GM12801 (cell line): ENCODE data around the gene DOCK1.

Source experiments
- TF ChIP-seq, protein P1 (sequence below): IDR thresholded peaks from one replicate; pipeline ENCODE4 v1.5.1; 2011; ENCODE audit warnings: control low read depth; ENCODE audit not compliant: insufficient read length; ENCODE audit errors: extremely low read depth

DOCK1 gene

DNA sequence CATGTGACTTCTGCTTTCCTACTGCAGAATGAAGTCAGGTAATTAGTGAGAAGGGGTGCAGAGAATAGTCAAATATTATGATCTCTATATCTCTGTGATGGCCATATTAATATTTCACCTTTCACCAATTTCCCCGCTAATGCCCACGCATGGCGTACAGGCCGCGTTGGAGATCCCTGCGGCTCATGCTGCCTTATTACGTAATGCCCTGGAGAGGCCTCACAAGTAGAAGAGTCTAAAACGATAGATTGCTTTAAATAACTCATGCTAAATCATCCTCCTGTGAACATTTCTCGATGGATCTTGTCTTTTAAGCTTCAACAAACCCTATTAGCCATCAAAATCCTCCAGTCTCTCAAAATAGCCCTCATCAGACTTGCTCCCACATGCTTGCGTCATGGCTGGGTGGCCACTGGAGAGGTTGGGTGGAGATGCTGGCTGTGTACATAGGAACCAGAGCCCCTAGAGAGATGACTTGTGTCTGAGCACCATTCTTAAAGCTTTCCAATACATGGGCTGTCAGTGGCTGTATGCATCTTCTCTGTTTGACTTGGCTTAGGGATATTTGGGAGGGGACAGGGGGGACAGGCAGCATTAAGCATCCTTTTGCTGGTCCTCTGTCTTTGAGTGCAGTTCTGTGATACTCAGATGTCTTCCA, 370.7 kb downstream of the DOCK1 start:
- TF ChIP-seq, protein P1, sequence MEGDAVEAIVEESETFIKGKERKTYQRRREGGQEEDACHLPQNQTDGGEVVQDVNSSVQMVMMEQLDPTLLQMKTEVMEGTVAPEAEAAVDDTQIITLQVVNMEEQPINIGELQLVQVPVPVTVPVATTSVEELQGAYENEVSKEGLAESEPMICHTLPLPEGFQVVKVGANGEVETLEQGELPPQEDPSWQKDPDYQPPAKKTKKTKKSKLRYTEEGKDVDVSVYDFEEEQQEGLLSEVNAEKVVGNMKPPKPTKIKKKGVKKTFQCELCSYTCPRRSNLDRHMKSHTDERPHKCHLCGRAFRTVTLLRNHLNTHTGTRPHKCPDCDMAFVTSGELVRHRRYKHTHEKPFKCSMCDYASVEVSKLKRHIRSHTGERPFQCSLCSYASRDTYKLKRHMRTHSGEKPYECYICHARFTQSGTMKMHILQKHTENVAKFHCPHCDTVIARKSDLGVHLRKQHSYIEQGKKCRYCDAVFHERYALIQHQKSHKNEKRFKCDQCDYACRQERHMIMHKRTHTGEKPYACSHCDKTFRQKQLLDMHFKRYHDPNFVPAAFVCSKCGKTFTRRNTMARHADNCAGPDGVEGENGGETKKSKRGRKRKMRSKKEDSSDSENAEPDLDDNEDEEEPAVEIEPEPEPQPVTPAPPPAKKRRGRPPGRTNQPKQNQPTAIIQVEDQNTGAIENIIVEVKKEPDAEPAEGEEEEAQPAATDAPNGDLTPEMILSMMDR: no peak

DNA sequence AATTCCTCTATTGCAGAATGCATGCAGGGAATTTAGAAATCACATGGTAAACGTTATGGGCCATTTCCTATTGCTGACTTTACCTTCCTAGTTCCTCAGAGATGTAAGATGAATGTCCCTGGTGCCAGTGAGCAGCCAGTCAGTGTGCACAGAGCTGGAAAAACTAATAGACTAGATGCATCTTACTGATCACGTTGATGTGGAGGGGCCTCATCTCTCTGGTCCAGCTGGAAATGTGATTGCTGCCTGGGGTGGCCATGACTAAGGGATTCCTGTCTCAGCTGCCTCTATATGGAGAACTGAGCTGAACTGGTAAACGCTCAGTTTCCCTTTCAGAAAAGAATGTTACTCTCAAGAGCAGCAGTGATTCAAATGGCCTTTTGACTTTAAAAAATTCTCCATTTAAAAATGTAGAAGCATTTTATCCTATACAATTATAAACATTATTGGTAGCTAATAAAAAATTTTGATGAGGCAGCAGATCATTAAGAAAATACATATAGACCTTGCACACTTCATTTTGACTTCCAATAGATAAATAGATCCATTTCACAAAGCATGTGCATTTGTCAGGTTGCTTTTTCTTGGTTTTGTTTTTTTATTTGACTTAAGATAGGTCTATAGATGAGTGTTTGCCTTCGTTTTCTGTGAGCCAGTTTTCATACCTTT, 371.7 kb downstream of the DOCK1 start:
- TF ChIP-seq, protein P1: no peak

DNA sequence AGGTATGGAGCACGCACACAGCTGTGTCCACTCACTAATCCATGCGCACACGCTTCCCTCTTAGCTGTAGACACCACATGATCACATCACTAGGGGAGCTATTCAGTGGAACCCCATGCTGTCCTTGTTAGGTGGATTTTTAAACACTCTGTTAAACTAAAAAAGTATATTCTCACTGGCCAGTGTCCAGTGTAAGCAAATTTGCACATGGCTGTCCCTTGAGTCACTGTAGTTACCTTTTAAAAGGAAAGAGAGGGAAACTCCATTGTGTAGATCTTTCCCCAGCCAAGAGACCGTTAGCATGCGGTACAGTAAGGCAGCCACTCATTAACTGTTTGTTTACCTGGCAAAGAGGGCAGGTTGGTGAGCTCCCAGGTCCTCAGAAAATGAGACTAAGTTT, 372.8 kb downstream of the DOCK1 start:
- TF ChIP-seq, protein P1: no peak

DNA sequence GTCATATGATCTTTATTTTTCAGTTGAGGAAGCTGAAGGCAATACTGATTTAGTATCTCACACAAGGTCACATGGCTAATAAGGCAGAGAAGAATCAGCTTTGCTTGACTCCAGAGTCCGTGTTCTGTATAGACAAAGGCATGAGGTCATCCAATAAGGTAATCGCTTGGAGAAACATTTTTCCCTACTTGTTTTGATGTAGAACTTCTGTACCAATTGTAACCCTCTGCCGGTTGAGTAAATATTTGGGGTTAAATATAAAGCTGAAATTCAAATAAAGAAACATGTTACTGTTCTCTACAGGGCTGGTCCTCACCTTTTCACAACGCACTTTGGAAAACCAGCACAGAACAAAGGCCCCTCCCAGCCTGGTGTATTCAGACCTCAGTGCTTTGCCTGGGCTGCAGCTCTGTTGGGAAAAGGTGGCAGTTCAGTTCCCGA, 374.1 kb downstream of the DOCK1 start:
- TF ChIP-seq, protein P1: no peak

DNA sequence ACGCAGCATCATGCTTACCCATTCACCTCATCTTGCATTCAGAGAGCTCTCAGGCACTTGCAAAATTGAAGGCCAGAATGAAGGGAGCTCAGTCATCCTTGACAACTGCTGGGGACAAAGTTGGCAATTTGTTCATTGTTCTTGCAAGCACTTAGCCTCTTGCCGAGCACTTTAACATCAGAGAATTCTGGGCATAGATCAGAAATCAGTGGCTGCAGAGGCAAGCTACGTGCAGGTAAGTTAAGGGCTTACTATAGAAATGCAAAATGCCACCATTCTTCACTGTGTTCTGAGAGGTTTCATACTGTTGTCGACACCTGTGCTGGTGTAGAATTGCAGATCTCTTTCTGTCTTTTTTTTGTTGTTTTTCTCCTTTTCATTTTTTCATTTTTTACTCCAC, 375.2 kb downstream of the DOCK1 start:
- TF ChIP-seq, protein P1: no peak

DNA sequence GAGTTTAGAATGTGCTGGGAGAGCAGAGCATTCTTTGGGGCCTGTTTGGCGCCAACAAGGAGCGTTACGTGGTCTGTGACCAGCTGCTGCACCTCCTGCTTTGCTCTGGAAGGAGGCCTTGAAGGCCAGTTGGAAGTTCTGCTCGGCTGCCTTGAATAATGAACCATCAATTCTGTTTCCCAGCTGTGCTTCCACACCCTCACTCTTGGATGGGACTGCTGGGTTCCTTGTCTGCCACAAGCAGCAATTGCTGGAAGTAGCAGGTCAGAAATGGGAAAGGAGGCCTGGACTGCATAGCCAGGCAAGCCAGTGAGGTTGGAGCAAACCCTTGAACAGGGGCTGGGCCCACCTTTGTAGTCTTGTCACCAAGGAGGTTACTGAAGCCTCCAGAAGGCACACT, 377.8 kb downstream of the DOCK1 start:
- TF ChIP-seq, protein P1: no peak

DNA sequence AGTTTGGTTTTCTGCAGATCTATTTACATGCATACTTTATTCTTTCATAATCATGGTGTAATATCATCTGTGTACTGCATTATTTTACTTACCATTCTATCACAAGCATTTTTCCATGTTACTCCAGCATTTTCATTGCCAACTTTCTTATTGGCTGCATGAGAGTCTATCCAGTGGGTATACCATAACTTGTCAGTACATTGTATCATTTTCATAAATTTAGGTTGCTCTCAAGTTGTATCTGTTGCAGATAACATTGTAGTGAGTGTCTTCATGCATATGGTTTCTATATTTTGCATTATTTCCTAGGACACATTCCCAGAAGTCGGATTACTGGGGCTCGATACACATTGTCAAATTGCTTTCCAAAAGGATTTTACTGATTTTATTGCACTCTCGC, 378.3 kb downstream of the DOCK1 start:
- TF ChIP-seq, protein P1: no peak
